AG10803 (cell line): ENCODE data around the gene ELOB.

Experiments
- DNase-seq: peaks from one replicate; pipeline ENCODE4 v3.0.0; 2010; ENCODE audit warnings: low read depth
- H3K4me3 ChIP-seq: 2 replicates; pipeline ENCODE4 v1.5.1; 2011; ENCODE audit warnings: mild to moderate bottlenecking, low read length, control low read depth
- TF ChIP-seq, protein P1 (sequence below): conservative IDR thresholded peaks from 2 replicates; pipeline ENCODE4 v1.5.1; 2011; ENCODE audit warnings: mild to moderate bottlenecking, low read length, control low read depth, inconsistent platforms

The ELOB gene

DNA sequence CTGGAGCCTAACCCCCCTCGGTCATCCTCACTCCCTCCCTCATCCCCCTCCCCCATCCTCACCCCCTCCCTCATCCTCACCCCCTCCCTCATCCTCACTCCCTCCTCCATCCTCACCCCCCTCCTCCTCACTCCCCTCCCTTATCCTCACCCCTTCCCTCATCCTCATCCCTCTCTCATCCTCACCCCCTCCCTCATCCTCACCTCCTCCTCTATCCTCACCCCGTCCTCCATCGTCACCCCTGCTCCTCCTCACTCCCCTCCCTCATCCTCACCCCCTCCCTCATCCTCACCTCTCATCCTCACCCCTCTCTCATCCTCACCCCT, 9.7 kb upstream of the ELOB start:
- H3K4me3 ChIP-seq = no peak overlapping the region
- DNase-seq = no peak
- TF ChIP-seq, protein P1, sequence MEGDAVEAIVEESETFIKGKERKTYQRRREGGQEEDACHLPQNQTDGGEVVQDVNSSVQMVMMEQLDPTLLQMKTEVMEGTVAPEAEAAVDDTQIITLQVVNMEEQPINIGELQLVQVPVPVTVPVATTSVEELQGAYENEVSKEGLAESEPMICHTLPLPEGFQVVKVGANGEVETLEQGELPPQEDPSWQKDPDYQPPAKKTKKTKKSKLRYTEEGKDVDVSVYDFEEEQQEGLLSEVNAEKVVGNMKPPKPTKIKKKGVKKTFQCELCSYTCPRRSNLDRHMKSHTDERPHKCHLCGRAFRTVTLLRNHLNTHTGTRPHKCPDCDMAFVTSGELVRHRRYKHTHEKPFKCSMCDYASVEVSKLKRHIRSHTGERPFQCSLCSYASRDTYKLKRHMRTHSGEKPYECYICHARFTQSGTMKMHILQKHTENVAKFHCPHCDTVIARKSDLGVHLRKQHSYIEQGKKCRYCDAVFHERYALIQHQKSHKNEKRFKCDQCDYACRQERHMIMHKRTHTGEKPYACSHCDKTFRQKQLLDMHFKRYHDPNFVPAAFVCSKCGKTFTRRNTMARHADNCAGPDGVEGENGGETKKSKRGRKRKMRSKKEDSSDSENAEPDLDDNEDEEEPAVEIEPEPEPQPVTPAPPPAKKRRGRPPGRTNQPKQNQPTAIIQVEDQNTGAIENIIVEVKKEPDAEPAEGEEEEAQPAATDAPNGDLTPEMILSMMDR = no peak

DNA sequence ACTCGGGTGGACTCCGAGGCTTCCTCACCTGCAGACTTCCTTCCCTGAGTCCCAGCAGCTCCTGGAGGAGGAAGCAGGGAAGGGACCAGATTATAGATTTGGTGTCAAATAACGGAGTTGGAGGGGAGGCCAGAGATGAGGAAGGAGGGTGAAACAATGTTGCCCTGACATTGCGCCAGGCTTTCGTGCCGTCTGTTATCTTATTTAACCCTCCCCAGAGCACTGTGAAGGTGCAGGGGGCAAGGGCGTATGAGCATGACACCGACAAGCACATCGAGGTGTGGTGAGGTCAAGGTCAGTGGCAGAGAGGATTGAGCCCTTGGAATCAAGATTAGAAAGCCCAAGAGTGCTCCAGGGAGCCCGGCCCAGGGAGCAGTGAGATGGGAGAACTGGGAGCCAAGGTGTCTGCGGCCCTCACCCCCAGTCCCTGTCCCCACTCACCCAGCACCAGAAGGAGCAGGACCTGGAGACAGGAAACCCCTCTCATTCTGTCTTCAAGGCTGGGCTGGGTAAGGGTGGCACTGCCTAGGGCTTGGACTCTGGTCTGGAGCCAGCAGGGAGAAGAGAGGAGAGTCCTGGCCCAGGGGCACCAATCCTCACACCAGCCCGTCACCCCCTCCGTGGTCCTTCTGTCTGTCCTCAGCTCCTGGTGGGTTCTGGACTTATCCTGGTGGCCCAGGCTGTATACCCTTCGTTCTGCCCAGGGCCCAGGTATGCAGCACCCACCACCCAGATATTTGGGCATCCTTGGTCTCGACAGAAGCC, 9.2 kb upstream of the ELOB start:
- TF ChIP-seq, protein P1 = no peak
- H3K4me3 ChIP-seq = no peak overlapping the region
- no peak for DNase-seq

DNA sequence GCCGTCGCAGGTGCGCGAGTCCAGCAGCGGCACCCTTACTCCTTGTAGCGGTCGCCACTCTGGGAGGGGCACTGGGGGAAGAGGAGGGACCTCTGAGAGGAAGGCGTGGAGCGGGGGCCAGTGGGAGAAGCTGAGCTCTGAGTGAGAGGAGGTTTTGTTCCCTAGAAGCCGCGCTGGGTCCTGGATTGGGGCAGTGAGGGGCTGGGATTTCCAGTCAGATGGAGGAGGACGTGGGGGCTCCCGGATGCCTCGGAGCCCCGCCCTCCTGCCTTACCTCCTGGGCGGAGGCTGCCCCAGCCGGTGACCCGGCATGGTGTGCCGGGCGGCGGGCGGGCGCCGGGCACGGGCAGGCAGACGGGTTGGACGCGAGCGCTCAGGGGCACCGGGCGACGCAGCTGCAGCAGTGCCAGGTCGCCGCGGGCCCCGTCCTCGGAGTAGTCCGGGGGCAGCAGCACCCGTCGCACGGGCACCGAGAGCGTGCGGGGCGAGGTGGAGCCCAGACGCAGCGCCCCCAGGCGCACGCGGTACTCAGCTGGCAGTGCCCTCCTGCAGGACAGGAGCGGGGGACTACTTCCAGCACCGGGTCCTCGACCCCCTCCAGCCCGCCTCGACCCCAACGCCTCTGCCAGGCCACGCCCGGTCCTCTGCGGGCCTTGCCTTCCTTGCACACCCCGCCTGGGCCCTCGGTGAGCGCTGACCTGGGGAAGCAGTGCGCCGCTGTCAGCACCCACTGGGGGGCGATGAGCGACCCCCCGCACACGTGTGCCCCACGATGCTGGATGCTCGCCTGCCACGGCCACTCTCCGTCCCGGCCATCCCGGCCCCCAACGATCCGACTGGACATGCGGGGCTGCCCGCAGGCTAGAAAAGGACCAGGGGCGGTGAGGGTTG, 8.3 kb upstream of the ELOB start:
- H3K4me3 ChIP-seq = no peak overlapping the region
- TF ChIP-seq, protein P1 = no peak
- no peak for DNase-seq

DNA sequence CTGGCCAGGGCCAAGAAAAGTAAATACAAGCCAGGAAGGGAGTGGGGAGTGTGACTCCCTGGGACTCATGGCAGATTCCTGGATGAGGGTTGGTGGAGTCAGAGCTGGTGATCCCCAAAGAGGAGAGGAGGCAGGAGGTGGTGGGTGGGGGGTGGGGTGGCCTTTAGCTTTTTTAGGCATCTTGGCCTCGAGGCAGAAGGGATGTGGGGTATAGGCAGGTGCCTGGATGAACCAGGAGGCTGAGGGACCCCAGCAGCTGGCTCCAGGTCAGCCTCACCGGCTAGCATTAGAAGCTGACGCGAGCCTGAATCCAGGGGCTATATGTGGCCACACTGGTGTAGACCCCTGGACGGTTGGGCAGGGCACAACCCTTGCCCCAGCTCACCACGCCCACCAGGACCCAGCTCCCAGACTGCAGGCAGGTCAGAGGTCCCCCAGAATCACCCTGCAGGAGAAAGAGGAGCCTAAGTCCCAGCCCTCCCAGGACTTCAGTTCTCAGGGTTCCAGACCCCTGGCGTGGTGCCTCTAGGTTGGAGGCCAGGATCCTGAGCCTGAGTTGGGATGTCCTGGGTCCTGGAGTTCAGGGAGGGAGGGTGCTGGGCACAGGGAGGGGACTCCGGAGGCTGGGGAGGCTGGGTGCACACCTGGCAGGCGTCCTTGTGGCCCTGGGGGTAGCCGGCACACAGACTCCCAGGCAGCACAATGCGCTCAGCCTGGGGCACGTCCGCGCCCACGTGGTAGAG, 7.4 kb upstream of the ELOB start:
- TF ChIP-seq, protein P1 = no peak
- no peak for DNase-seq
- H3K4me3 ChIP-seq = no peak overlapping the region

DNA sequence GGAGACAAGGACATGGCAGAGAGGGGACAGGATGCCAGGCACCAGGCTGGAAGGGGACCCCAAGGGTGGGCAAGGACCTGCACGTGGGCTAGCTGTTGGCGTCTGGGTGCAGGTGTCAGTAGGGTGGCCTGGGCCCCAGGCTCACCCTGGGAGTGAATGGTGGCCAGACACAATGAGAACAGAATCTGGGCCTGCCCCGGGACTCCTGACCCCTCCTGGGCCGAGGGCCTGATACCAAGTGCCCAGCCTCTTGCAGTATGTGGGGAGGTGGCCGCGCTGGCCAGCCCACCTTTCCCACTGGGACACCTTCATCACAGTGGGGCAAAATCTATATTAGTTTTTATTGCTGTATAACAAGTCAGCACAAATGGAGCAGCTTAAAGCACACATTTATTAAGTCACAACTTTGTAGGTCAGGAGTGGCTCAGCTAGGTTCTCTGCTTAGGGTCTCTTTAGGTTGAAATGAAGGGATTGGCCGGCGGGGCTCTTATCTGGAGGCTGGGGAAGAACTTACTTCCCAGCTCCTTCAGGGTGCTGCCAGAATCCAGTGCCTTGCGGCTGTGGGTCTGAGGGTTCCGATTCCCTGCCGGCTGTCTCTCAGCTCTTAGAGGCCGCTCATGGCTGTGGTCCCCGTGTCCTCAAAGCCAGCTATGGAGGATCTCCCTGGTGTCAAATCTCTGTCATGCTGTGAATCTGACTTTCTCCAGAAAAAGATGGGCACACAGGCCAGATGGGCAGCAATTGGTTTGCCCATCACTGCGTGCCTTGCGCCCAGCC, 6.7 kb upstream of the ELOB start:
- H3K4me3 ChIP-seq = no peak overlapping the region
- no peak for DNase-seq
- TF ChIP-seq, protein P1 = no peak

DNA sequence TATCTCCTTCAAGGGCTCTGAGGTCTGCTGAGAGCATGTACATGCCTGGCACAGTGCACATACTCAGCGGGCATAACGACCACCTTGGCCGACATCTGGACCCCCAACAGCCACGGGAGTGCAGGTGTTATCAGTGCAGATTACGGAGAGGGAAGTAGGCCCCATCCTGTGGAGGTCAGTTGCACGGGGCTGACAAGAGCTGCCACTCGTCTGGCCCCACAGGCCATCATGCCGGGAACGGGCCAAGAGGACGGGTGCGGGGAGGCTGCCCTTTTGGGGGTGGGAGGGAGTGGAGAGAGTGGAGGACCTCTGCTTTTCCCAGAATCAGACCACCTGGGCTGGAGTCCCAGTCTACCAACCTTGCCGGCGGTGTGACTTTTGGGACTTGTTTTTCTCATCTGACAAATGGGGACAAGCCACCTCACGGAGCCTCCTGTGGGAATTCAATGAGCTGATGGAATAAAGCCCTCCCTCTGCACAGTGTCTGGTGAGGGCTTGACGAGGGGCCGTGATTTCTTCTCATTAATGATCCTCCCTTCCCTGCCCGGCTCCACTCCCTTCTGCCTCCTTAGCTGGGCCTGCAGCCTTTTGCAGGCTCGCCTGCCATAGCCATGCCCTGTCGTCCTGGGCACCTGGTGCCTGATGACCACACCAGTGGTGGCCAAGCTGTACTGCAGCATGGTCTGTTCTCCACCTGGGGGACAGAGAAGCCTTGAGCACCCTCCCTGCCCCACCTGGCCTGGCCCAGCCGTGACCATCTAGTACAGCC, 5.7 kb upstream of the ELOB start:
- H3K4me3 ChIP-seq = no peak overlapping the region
- TF ChIP-seq, protein P1 = no peak
- DNase-seq = no peak
